AG20443 (cell line): ENCODE data around the gene DISP1.
"Not testable (repeated sequence)": the region's sequence is repeated elsewhere in the genome, so short reads cannot be mapped to it uniquely, and the experiment has no call there.

Experiments used
- DNase-seq: peaks from one replicate; pipeline ENCODE4 v3.0.0; 2012; ENCODE audit warnings: low spot score, mixed read lengths

The DISP1 gene

DNA sequence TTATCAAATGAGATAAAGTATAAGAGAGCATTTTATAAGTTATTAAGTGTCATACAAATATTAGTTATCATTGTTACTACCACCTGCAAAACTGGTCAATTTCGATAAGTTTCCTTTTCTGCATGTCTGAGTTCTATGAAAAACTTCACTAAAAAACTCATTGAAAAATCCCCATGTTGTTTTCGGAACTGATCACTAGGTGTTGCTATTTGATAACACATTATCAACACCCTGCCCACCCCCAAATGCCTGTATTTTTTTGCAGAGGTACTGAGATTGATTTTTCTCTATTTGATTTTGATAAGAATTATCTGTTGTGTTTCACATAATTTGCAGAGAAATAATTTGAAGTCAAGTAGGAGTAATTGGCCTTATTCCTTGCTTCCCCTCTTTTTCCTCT is 22.1 kb upstream of the DISP1 start:
- peak; percentile 58 for DNase-seq

DNA sequence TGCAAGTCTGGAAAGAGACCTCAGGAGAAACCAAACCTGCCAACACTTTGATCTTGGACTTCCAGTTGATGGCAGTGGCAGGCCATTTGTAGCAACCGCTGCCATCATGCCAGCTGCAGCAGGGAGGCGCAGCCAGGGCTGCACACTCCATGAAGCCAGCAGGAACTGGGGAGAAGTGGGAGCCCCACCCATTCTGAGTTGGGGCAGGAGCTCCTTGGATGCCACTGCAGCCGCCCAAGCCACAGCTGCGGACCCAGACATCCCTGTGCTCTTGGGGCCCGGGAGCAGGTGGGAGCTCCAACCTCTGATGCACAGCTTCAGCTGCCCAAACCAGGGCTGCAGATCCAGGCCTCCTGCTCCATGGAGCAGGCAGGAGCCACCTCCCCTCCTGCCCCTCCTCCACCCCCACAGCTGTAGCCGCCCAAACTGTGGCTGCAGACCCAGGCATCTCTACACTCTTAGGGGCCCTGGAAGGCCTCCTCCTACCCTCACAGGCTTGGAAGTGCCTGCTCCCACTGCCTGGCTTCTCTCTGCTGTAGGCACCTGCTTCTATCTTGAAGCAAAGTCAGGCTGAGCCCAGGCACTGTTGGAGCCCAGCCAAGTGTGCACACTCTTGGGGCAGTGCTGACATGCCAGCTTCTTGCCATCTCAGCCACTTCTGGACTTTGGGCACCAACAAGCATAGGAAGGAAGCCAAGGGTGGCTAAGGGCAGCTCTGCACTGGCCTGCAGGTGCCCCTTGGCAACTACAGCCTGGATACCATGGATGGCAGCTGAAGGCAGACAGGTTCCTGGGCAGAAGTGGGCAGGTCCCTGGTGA is 20.0 kb upstream of the DISP1 start:
- no peak for DNase-seq

DNA sequence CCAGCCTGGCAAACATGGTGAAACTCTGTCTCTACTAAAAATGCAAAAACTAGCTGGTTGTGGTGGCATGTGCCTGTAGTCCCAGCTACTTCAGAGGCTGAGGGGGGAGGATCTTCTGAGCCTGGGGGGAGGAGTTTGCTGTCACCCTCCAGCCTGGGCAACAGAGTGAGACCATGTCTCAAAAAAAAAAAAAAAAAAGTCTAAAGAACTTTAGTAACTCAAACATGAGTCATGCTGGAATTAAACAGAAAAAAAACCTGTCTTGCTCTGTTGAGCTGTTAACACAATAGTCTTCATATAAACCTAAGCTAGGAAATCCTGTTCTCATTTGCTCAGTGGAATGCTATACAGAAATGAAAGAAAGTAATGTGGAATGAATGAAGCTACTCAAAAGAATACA is 16.7 kb upstream of the DISP1 start:
- peak; percentile 36 for DNase-seq

DNA sequence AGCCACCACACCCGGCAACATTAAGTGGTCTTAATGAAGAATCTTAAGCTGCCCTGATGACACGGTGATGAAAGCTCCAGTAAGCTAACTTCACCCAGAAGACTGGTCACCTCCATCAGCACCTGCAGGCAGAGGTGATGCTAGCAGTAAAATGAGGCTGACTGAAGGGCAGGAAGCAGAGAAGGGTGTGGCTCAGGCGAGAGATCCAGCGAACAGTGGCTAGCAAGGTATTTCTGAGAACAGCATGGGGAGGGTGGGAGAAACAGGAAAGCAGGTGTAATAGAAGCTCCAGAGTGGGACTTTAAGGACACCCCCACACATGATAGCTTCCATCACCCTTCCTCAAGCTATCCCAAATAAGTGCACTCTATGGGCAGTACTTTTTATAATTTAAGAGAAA is 15.9 kb upstream of the DISP1 start:
- no peak for DNase-seq

DNA sequence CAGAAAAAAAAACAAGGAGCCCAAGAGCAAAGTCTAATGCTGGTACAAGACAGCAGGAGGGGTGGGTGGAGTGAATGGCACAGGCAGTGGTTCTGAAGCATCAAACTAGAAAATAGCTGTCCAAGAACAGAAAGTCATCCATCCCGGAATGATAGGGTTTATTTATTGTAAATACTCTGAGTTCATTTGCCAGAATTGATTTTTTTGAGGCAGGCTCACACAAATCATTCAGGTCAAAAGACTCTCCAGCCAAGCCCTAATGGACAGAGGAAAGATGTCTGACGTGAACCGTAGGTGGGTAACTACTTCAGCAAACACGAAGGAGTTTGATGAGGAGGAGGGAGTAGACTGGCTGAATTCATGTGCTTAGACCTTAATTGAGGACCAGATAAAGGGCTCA is 13.8 kb upstream of the DISP1 start:
- no peak for DNase-seq

DNA sequence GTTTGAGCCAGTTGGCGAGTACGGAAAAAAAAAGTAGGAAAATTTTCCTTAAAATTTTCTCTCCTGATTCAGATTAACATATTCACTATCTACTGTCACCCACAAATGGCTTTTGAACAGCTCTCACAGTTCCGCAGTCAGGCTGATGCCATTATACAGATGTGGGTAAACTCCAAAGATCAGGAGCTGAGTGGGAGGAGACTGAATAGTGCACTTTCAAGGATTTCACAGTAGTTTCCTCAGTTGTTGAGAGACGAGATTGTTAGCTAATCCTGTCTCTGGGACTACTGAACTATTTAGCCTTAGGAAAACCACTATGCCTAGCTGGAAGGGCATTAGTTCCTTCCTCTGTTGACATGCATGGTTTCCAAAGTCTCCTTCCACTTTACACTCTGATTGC is 3.2 kb upstream of the DISP1 start:
- DNase-seq: no peak

DNA sequence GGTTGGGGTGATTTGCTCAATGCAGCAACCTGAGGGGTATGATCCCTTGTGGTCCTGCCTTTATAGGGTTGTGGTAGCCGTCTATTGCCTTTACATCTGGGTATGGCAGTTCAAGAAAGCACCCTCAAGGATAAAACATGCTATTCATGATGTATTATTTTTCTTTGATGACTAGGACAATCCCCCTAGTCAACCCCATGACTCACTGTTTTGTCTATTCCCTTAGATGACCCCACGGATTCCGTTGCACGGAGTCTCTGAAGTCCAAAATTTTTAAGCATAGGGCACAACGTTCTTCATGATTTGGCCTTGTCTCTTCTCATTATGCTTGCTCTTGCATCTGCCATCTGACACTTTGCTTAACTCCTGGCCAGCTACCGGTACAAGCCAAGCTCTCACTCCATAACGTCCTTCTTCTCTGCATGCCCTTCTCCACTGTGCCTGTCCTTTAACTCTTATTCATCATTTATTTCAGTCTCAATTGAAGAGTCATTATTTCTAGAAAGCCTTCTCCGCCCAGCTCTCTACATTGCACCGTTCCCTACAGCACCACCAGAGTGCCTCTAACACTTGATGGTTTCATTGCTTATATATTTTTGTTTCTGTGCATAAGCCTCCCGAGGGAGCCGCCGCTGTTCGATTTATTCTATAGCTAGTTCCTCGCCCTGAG is 838 bp upstream of the DISP1 start:
- no peak for DNase-seq

DNA sequence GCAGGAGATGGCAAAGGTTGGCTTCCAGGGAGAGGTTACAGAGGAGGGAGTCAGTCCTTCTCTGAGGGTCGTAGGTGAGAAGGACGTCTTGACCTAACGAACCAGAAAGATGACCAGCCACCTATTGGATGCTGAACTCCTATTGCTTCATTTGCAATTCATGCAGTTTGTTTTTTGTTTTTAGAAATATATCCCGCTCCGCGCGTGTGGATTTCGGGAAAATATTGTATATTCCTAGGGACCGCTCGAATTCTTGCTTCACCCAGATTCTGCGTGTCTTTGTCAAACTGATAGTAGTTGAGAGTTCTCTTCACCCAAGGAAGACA is 564 bp downstream of the DISP1 start:
- DNase-seq: no peak

DNA sequence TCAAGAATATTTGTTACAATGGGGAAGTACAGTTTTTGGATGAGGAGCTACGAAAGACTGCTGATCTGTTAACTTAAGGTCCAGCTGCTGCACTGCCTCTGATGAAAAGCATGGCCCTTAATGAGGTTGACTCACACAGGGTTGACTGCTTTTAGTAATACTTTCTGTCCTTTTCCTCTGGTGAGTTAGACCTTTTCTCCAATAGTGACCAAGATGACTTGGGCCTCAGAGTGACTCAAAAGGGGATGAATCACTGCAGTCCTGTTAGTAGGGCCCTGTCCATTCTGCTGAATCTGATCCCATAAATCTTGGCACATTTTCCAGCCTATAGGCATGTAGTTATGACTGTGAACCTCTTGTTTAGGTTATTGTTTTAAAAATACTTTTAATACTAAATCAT is 2.7 kb downstream of the DISP1 start:
- DNase-seq: peak; percentile 74

DNA sequence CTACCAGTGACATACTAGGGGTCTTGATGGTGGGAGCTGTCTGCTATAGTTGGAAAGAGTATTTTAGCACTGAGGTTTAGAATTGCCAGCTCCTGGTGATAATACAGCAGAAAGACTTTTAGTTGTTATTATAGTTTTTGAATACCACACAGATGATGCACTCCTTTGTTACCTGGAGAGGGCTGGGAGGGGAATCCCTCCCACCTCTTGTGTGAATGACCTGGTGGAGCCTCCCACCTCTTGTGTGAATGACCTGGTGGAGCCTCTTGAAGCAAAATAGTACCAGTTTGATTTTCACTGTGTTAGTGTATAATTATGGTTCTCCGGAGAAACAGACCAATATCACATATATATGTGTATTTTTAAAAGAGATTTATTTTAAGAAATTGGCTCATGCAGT is 3.3 kb downstream of the DISP1 start:
- no peak for DNase-seq

DNA sequence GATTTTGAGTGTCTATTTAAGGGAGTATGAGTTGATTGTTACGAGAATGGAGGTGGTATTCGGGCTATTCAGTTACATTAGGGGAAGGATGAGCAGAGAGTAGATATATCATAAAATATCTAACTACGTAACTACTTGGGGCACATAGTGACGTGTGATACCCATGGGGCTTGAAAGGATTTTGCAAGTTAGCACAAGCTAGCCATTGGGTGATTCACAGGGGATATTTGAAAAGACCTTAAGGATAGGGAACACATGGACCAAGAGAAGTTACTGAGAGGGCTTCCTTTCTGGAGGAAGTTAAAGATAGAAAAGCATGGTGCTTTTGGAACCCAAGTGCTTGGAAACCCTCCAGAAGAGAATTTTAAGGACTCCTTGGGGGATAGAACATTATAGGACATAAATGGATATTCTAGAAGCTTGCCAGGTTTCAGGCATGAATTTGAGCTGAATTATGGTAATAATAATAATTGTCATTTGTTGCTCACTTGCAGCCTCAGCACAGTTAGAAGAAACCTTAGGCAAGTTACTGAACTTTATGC is 5.4 kb downstream of the DISP1 start:
- DNase-seq: no peak

DNA sequence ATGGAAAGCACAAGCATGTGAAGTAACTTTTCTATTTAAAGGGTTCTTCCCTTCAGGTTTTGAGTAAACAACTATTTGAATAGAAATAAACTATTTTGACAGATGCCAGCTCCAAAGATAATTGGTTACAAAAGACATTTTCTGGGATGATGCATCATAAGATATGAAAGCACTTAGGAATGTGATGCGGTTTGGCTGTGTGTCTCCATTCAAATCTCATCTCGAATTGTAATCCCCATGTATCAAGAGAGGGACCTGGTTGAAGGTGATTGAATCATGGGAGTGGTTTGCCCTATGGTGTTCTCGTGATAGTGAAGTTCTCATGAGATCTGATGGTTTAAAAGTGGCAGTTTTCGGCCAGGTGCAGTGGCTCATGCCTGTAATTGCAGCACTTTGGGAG is 6.4 kb downstream of the DISP1 start:
- DNase-seq: no peak

DNA sequence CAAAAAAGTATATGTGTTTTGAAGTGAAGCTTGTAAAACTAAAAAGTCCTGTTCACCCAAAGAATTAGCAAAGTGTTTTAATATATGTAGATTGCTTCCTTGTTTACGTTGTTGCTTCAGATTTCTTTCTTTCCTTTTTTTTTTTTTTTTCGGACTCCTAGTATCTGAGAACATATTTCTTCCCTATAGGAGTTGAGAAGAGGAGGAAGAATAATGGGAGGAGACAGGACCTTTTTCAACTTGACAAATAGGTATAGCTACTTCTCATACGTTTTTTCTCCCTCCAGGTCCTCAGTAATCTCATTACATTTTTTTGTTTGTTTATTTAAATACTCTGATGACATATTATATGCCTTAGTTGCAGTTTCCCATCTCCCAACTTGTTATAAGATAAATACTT is 8.9 kb downstream of the DISP1 start:
- no peak for DNase-seq

DNA sequence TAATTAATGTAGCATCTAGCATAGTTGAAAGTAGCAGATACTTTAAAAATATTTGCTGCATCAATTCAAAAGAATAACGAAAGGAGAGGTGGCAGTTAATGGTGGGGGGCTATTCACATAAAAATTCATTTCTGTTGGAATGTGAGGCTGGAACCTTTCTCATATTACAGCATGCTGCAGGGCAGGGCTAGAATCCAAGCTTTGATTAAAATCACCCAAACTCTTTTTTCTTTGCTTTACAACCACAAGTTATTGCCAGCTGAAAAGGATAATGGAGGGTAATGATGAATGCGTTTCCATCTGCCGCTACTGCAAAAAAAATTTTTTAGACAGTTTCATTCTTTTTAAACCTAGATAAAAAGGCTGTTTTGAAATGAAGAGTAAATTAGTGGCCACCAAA is 9.8 kb downstream of the DISP1 start:
- DNase-seq: no peak

DNA sequence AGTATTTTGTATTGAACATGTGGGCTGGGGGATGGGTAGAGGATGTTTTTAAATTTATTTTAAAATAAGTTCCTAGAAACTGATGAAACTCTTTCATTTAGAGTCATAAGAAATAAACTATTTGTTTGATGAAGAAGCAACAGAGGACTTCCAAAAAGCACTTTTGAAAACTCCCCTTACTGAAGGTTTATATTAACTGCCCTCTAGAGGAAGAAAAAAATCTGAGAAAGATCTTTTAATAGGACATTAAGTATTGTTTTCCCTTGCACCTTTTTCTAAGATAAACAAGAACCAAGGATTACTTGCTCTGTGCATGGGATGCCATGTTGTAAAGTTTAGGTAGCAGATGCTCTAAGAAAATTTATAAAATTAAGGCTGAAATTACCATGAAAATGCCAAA is 14.1 kb downstream of the DISP1 start:
- DNase-seq: no peak

DNA sequence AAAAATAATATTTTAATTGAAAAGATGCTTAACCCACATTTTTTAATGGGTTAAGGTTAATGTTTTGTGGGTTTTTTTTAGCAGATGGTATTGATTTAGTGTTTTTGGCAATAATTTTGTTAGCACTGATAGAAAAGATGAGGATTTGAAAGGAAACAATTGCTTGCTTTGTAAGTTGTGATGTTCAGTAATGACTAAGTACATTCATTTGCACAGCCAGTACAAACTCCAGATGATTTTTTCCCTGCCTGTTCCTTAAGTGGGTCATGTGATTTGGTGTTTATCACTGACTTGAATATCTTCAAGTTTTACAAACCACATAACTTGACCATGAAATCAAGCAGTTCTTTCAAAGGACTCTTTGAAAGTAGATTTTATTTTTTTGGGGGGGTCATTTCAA is 15.0 kb downstream of the DISP1 start:
- DNase-seq: peak; percentile 44

DNA sequence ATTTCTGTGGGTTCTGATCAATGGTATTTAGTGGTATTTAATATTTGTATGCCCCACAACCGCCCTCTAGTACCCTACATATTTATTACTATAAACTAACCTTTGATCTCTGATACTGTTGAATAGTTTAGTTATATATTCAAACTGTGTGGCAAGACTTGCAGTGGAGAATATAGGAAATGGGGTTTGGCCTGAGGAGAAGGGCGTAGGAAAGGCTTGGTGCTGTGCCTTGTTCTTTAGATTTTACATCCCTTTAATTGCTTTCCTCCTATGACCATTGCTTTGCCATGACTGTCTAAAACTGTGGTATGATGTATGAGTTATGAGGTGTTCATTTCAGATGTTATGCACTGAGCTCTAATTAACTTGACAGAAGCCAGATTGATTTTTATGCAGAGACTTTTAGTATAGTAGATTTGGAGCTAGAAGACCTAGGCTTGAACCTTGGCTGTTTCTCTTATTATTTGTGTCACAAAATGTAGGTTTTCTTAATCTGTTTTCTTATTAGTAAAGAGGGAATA is 18.6 kb downstream of the DISP1 start:
- DNase-seq: no peak

DNA sequence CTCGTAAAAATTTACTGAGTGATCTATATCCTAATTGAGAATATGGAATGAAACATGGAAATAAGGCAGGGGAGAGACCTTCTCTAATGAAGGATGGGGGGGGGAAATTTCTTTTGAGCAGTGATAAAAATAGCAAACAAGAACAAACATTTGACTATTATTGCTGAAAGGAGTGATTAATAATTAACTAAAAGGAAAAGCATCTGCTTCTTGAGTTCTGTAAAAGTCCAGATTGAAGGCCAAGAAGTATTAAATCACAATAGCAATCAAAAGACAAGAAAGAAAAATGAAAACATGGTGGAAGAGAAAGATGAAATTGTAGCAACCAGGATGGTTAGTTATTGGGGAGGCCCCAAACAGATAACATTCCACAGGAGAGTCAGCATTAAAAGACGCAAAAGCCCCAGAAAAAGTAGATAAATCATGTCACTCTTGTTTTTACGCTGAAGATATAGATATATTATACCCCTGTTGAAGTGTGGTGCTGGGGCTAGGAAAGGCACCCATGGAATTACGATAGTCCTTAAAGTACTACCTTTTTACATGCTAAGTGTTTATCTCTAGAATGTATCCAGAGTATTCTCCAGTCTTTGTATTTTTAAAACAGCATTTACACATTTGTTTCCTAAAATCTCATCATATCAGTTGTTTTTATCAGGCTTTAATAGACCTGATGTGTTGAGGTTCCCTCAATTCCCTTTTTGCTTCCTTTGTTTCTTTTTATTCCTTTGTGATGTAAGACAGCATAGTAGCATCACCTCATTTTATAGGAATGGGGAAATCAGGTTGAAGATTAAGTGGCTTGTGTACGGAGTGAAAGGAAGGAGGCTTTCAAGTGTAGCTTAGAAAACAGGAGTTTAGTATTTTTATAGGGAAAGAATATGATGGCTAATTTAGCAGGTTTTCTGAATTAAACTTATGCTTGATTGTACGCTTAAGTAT is 28.9 kb downstream of the DISP1 start:
- DNase-seq: no peak

DNA sequence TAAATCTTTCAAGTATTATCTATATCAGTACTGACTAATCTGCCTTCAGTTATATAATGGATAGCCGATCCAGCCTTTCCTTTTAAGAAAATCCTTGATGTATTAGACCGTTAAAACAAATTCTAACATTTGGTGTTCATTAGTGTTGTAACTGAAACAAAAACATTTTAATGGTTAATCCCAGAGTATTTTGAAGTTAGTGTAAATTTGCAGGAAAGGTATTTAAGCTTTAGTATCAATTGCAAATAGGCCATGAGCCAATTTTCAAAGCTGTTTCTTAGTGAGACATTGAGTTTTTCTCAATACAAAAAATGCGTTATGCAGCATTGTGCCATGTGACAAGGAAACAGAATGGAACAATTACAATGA is 29.6 kb downstream of the DISP1 start:
- no peak for DNase-seq

DNA sequence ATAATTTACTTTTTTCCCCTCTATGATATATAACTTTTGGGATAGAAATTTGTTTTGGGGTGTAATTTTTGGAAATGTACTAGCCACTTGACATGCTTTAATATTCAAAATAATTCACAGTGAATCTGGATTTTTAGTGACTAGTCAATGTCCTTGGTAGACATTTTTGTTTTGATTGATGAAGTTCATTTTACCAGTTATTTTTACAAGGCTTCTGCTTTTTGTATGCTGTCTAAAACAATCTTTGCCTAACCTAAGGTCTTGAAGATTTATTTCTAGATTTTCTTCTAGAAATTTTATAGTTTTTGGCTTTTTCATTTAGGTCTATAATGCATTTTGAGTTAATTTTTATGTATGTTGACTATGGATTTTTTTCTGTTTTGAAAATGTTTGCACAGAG is 30.9 kb downstream of the DISP1 start:
- DNase-seq: no peak

DNA sequence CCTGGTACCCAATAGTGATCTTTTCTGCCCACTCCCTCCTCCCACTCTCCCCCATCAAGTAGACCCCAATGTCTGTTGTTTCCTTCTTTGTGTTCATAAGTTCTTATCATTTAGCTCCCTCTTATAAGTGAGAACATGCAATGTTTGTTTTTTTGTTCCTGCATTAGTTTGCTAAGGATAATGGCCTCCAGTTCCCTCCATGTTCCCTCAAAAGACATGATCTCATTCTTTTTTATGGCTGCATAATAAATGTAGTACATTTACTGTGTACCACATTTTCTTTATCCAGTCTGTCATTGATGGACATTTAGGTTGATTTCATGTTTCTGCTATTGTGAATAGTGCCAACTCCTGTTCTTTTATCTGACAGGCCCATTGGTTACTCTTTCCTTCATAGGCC is 35.7 kb downstream of the DISP1 start:
- not testable (repeated sequence) for DNase-seq

DNA sequence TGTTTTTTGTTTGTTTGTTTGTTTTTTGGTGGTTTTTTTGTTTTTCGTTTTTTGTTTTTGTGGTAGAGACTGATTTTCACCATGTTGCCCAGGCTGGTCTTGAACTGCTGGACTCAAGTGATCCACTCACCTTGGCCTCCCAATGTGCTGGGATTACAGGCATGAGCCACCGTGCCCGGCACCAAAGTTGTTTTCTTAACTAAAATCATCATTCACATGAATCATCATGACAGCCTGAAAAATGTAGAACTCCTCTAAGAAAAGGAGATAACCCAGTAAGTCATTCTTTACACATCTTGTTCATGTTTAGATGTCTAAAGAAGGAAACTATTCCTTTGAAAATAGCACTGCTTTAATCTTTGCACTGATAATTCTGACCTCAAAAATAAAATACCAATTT is 37.5 kb downstream of the DISP1 start:
- no peak for DNase-seq
